ENCODE measurements around the gene TGIF1.

GRCh38 chr18:3429121-3429520 lies 20.9 kb upstream of the TGIF1 start:
- TF ChIP-seq, protein P1, sequence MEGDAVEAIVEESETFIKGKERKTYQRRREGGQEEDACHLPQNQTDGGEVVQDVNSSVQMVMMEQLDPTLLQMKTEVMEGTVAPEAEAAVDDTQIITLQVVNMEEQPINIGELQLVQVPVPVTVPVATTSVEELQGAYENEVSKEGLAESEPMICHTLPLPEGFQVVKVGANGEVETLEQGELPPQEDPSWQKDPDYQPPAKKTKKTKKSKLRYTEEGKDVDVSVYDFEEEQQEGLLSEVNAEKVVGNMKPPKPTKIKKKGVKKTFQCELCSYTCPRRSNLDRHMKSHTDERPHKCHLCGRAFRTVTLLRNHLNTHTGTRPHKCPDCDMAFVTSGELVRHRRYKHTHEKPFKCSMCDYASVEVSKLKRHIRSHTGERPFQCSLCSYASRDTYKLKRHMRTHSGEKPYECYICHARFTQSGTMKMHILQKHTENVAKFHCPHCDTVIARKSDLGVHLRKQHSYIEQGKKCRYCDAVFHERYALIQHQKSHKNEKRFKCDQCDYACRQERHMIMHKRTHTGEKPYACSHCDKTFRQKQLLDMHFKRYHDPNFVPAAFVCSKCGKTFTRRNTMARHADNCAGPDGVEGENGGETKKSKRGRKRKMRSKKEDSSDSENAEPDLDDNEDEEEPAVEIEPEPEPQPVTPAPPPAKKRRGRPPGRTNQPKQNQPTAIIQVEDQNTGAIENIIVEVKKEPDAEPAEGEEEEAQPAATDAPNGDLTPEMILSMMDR (conservative IDR thresholded peaks at IDR 0.05; ENCODE audit: low read length): no peak
- no peak for TF ChIP-seq EZH2phosphoT487 (IDR thresholded peaks at IDR 0.05; ENCODE audit: borderline replicate concordance)

Measured in Loucy (cell line).